Activated CD8-positive, alpha-beta memory T cell treated with anti-CD3 and anti-CD28 coated beads for 48 hours (primary cell): ENCODE data around the gene PLA2R1.

ENCODE experiments used
- DNase-seq, 3 experiments: peaks; one replicate each; pipeline ENCODE4 v3.0.0-alpha.2; 2020; ENCODE audit warnings: low read depth in 2 of 3, low spot score in 2 of 3

The PLA2R1 gene

DNA sequence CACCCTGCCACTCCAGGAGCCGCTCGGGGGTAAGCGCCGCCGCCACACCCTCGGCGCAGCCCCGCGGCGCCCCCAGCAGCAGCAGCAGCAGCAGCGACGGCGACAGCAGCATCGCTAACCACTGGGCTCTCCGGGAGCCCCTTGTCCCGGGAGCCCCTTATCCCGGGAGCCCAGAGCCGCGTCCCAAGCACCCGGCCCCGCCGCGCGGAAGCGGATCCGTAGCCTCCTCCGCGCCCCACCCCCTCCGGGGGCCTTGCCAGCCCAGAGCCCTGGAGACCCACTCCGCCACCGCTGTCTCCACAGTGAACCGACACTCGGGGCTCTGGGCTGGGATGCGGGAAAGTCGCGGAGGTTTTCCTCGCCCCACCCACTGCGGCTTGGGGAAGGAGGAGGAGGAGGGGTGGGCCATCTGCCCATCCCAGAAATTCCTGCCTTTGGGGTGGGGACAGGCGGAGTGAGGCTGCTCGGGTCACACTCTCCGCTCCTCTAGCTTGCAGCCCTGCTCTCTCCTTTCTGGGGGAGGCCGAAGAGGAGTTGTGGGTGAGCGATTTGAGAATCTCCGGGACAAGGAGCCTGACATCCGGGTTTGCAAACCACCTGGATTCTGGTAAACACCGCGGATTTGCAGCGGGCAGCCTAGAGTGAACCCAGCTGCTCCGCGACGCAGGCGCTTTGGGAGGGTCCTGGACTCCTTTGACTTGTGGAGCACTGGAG lies at the start of gene PLA2R1:
Gene PLA2R1 (minus strand): TSS at position 324 of the 714 bp plus-strand sequence. CDS start 212 bp downstream, at position 112.
- no peak for DNase-seq

DNA sequence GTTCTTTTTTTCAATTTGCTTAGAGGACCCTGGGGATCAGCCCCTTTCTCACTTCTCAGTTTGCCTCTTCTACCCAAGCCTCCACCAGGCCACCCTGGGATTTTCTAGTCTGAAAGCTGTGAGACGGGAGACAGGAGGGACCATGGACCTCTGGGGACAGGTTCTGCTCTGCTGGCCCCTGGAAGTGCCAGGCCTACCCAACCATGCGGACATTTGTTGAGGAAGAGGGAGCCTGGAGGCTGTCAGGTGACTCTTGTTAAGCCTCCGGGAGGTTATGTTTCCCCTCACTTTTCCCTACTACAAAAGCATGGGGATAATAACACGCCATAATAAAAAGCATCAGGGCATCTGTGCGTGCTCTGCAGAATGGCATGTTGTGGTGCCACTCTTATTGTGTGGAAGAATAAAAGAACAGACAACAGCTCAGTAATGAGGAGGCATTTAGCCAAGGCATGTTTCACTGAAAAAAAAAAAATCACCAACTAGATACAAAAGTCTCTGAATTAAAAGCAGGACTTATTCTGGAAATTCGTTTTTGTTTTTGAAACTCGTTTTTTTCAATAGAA lies 48.3 kb upstream of the PLA2R1 start:
- DNase-seq, result no peak

DNA sequence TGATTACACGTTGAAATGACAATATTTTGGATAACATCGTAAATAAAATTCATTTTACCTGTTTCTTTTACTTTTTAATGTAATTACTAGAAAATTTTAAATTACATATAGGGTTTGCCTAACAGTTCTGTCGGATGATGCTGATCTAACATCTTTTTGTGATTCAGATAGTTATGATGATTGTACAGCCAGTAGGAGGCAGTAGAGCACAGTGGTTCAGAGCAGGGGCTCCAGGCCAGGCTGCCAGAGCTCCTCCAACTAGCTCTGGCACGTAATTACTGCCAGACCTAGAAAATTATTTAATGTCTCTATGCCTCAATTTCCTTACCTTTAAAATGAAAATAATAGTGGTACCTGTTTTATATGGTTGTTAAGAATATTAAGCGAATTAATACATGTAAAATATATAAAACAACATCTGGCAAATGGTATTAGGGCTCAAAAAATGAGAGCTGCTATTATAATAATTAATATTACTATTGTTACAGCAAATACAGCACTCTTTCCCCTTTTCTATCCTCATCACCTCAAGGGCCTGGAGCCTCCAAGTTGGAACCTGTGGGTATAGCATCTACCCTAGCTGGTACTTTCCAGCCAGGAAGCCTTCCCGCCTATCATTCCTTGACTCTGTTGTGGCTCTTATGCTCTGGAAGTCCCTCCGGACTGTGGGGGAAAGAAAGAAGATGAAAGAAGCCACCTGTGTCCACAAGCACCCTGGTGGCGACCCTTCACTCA lies 47.7 kb upstream of the PLA2R1 start:
- DNase-seq, result peak in 2 of 3 experiments; percentile 4 to 18

DNA sequence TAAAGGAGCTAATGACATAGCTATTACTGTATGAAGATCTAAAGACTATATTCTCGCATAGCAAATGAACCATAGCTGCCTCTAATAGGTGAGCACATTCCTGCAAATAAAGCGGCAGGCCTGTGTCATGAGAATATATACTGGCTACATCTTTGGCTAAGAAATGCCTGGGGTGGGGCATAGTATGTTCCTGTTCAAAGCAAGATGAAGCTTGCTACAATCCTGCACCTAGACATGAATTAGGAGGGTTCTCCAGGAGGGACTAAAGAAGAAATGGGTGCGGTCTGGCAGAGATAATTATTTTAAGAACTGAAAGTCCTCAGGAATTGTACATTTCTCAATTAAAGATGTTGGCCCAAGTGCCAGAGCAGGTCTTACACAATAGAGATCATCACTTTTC lies 46.8 kb upstream of the PLA2R1 start:
- no peak for DNase-seq

DNA sequence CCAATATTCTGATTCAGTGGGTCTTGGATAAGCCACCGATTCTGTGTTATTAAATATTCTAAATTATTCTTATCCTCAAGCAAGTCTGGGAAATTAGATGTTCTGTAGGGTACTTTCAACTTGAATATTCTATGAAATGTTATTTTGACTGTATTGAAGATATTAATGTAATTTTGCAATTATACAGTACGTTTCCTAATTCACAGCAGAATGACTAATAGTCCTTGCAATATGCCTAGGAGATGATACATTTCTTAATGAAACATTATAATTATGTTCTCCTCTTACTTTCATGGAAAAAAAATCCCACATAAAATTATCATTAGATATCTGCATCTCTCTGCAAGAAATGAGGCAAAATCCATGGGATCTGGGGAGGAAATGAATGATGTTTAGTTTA lies 46.2 kb upstream of the PLA2R1 start:
- no peak for DNase-seq

DNA sequence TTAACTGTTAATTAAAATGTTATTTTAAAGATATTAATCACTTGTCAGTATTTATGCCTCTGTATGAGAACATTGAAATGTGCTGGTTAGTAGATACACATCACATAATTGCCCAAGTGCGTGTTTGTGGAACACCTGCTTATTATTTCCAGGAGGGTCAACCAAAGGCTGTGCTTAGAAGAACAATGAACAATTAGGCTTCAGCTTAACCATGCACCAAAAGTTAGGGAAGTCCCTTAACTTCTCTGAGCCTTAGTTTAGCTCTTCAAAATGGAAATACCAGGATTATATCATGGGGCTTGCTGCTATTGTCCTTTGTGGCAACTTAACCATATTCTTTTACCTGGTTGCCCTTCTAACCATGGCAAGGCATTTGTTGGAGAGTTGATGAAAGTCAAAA lies 43.0 kb upstream of the PLA2R1 start:
- DNase-seq, result no peak

DNA sequence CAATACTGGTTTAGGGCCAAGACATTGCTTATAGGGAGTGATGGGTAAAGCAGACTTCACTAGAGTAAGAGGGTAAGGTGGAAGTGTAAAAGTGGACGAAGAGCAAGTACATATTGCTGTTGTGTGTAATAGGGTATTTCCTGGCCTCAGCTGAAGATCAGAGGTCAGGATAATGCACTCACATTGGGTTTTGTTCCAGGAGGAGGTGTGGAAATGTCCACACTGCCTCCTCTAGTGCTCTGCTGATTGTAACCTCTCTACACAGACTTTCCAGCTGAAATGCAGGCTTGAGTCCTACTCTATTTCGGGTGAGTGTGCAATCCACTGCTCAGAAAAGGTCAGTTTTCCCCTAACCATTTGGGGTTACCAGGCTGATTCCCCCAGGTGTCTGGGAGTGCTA lies 41.7 kb upstream of the PLA2R1 start:
- no peak for DNase-seq

DNA sequence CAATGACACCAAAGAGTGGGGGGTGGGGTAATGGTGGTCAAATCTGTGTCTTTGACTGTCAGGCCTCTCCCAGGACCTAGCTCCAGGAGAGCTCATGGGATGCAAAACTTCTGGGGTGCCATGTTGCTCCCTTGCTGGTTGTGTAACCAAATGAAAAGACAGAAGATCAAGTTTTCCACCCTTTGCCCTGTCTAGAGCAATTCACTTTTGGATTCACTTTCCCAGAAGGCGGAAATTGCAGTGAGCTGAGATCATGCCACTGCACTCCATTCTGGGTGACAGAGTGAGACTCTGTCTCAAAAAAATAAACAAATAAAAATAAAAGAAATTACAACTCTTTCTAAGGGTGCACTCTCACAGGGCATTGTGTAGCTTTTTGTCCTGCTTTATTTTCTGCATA lies 34.9 kb upstream of the PLA2R1 start:
- no peak for DNase-seq

DNA sequence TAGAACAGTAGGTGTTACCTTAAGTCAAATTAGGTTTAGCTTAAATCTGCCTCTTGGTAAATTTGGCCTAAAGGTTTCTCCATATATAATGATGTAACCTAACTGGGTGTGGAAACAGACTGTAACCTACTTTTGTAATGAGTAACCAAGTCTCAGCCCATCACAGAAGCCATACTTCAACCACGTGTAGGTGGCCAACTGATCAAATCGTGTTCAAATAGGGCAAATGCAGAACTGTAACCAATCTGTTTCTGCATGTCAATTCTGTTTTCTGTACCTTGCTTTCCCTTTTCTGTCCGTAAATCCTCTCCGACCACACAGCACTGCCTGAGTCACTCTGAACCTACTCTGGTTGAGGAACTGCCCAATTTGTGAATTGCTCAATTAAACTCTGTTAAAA lies 34.0 kb upstream of the PLA2R1 start:
- no peak for DNase-seq

DNA sequence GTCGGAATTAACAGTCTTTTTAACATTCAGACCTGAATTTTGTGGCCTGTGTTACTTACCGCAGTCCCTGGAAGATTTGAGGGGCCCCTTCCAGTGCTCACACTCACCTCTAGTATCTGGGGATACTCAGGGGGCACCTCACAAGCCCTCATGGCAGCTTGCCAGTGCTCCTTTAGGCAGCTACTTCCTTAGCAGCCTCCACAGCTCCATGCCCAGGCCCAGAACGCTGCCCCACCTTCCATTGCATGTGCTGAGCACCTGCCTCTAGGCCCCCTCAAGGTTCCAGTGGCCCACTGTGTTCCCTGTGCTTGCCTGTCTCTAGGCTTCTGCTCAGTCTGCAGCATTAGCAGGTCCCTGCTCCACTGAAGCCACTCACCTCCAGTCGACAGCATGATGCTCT lies 30.0 kb upstream of the PLA2R1 start:
- no peak for DNase-seq

DNA sequence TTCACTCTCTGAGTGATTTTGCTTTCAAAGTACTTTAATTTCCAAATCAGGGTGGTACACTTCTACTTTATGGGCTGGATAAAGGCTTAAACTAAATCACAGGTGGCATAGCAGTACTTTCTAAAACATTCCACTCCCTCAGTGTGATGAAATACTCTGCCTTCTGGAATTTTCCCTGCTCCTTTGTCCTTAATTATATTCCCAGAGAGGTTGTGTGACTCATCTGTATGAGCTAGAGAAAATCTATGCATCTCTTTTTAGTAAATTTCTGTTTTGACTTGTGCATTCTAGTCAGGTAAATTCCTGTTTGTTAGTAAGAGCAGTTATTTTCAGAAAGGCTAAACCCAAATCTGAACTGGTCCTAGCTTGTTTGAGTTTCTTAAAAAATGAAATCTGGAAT lies 29.0 kb upstream of the PLA2R1 start:
- no peak for DNase-seq

DNA sequence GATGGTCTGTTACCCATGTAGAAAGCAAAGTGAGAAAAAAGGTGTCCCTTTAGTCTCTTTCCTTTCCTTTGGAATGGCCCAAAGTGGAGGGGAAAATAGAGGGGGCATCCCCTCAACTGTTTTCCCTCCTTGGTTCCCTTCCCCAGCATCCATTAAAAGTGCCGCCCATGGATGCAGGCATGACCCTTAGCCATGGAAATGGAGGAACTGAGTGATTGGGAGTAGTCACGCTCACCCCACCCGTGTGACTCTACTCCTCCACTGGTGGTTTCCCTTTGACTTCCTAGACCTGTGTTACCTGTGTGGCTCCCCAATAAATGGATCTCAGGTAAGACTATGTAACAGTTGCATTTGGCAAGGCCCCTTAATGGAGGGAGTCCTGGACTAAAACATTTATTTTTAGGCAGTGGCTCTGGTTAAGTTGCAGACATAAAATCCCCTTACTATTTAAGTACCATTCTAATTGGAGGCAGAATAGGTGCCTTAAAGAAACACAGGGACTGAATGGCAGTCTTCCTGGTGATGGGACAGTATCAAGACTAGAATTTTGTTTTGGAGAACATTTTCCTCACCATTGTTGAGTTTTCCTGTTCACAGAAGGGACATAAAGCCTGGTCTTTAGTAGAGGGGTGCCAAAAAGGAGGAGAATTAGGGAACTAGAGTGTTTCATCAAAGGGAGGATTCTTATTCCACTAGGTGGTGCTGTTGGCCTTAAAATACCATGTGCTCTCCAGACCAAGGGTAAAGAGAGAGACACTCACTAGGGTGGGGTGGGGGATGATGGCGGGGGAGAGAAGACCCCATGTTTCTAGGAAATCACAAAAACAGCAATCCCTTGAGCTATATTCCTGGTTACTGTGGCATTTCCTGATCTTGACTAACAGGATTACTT lies 25.7 kb upstream of the PLA2R1 start:
- no peak for DNase-seq

DNA sequence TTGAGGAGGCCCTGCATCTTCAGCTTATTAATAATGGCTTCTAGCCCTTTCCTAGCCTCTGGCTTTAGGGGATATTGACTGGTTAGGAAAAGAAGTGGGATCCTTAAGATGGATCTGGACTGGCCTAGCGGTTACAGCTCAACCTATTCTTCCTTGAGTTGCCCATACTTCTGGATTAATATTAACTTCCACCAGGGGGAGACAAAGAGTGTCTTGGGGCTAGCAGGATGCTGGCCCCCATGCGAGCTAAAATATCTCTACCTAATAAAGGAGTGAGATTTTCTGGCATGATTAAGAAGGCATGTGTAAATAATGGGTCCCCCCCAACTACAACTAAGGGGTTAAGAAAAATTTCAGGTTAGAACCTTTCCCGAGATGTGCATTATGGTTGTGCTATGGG lies 23.2 kb upstream of the PLA2R1 start:
- no peak for DNase-seq

DNA sequence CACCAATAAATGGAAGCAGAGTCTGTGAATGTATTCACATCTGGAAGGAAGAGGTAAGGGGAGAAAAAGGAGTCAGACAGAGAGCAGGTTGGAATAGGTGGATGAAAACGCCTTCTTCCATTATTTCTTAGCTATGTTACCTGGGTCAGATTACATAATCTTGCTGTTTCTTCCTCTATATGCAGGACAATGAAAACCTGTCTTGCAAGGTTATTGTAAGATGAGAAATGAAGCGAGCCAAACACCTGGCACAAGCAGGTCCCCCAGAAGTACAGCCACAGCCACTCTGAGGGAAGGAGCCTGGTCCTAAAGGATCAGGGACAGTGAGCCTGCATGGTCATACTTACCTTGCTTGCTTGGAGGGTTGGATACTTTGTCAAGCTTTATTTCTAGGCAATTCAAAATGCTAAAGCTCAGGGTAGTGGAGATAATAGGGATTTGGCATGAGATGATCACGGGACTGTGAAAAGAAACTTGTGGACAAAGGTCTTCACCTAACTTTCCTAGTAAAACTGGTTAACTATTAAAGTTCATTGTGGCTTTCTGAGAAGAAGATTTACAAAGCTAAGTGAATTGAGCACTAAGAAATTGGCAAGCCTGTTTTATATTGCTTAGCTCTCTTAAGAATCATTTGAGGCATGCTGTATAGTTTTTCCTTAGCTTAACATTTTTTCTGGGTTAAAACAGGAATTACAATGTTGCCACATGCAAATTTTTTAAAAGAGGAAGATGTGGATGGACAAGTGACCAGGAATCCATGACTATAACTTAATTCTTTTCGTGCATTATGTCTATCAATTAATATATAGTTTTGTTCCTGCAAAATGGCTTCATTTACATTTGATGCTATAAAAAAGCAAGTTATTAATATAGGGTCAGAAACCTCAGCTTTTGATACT lies 15.7 kb upstream of the PLA2R1 start:
- no peak for DNase-seq

DNA sequence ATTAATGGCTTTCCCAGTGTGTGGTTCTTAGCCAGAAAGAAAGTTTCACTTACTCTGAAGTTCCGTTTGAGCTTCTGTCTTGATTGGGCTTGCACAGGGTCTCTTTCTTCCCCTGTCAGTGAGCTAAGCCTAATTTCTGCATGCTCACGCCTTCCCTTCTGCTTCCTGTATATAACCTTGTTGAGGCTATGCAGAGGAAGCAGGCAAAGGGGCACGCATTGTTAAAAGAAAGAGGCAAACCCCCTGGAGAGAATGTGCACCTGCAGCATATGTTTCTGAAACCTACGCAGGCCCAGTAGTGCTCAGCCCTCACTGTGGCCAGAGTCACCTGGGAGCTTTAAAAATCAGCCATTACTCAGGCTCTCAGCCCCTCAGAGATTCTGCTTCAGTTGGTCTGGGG lies 14.5 kb upstream of the PLA2R1 start:
- DNase-seq, result no peak

DNA sequence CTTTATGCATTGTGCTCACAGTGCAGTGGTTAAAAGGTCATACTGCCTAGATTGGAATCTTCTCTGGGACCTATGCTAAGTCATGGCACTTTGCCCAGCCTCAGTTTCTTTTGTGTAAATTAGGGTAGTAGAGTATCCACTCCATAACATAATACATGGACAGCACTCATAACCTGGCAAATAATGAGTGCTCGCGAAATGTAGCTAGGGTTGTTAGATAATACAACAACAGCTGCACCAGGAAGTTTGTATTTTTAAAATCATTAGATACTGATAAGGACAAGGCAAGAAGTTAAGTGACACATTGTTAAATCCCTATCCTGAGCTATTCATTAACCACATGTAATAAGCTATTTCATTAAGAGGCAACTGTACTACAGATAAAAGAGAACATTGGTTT lies 13.8 kb upstream of the PLA2R1 start:
- no peak for DNase-seq

DNA sequence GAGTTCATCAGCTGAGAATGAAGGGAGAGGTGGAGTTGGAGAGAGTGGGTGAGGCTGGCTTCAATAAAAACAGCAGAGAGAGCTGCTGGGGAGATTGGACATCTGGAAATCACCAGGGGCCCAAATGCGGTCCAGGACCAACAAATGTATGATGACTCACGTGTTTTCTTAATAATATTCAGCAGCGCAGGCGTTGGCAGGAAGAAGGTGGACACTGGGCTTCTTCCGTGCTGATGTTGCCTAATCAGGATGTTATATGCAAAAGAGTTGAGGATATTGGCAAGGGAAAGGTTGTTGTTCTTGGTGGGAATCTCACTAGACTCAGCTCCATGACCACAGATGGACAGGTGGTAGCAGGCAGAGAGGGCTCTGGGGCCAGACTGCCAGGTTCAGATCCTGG lies 12.8 kb upstream of the PLA2R1 start:
- DNase-seq, result no peak

DNA sequence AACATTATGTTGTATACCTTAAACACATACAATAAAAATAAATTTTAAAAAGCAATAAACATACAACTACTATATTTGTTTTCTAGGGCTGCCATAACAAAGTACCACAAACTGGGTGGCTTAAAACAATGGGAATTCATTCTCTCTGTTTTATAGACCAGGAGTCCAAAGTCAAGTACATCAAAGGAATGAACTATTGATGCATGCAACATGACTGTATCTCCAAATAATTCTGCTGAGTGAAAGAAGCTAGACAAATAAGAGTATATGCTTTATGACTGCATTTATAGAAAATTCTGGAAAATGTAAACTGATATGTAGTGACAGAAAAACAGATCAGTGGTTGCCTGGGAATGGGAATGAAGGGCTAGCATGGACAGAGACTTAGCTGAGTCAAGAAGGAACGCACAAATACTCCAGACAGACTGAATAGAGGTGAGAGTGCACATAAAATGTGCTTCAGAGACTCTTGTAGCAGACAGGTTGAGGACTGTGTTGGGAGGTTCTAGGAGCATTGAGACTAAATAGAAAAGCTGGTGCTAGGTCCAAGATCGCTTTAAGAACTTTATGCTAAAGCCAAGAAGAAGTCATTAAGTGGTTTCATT lies 11.0 kb upstream of the PLA2R1 start:
- no peak for DNase-seq

DNA sequence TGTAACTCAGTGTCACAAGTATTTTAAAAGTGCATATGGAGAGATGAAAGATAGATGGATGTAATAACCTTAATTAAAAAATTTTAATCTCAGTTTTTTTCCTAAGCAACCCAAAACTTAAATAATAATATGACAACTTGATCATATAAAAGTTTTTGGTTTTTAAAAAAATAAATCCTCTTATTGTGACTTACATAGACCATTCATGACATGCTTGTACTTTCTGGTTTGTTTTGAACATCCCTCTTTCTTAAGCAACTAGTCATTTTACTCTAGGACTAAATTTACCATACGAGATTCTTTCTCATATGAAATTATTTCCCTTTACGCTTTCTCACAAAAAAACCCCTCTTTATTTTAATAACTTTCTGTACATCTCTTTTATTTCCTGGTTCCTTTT lies 6.5 kb upstream of the PLA2R1 start:
- DNase-seq, result no peak

DNA sequence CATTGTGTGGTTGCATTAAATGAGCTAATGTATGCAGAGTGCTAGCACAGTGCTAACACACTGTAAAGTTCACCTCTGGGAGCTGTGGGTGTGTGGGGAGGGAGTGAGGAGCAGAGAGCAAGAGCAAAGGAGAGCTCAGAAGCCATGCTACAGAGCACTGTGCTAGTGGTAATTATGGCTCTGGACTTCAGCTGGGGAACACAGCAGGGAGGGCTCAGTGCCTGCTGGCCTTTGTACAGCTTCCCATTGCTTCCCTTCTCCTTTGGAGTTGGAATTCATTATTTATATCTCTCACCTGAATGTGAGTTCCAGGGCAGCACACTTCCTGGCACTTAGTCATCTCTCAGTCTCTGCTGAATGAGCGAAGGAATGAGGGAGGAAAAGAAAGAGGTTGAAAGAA lies 2.5 kb upstream of the PLA2R1 start:
- DNase-seq, result no peak
